GM21529 (cell line): ENCODE results near the gene LXN.

Experiments
- ATAC-seq: cut with Tn5 transposase; IDR thresholded peaks from one replicate; pipeline ENCODE4 v1.9.1; 2021; ENCODE audit not compliant: unreplicated experiment

Gene LXN

DNA sequence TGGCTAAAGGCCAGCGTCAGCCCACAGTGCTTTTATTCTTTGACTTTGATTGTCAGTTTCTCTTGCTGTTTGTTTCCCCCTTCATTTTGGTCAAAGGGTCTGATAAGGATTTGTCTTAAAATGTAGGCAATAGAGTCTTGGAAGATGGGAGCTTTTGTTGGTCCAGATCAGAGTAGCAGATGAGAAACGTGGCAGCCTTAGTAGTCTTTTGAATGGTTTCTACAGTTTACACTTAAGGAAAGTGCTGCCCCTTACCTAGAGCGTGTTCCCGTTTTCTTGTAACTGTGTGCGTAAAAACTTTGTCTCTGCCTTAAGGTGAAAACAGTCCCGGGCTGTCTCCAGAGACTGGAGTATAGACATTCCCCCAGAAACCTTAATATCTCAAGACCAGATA is 630 bp downstream of the LXN start:
- no peak for ATAC-seq

DNA sequence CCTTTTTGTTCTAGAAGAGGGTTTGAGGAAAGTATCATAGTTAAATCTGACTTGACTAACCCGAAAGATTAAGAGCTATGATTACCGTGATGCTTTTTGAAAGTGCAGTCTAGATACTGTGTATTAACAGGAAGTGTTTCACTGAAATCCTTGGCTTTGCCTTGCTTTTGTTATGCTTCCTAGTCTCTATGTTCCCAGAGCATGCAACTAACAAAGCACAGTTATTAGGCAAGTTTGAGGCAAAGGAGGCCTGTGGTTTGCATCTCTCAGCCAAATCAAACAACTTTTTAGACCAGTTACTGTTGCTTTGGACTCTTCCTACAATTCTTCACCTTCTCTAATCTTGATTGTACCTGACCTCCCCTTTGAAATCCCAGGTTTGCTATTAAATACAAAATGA is 3.9 kb downstream of the LXN start:
- no peak for ATAC-seq

DNA sequence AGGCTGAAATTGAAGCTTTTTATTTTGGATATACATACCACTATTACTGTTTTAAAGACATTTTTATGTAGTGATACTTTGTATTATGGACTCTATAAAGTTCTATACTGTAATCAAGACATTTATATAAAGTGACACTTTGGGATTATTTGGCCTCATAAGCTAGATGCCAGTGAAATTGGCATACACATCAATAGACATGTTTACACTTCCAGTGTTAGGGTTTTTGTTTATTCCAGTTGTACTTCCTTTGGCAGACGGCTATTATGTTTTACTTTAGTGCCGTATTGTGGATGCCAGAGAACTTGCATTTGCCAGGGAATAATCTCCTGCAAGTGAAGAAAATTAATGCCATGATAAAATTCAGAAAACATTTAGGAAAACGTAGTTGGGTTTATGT is 6.0 kb downstream of the LXN start:
- ATAC-seq = no peak

DNA sequence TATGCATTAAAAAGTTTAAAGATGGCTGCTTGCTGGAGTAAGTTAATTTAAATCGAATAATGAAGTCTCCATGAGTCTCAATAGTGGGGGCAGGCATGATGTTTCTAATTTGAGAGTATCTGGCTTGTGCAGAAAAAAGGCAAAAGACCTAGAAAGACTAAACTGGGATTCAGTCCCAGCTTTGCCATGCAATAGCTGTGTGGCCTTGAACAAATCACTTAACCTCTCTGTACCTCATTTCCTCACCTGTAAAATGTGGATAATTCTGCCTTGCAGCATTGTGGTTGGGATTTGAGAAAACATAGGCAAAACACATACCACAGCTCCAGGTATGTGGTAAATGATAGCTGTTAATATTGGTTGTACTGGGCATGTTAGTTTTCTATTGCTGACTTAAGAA is 8.6 kb downstream of the LXN start:
- ATAC-seq = no peak

DNA sequence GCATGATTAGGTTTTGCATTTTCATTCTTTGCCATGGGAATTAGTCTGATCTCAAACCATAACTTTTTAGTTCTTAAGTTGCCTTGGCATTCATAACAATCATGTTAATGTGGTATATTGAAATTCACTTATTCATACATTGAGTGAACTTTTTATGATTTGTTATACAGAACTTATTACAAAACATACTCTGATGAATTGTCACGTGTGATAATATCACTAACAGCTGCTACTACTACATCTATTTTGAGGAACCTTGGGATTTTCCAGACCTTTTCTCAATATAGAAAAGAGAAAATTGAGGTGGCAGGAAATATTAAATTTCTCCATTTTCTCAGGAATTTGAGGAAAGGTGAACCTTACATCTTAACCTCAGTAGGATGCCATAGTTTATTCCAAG is 9.2 kb downstream of the LXN start:
- ATAC-seq = no peak

DNA sequence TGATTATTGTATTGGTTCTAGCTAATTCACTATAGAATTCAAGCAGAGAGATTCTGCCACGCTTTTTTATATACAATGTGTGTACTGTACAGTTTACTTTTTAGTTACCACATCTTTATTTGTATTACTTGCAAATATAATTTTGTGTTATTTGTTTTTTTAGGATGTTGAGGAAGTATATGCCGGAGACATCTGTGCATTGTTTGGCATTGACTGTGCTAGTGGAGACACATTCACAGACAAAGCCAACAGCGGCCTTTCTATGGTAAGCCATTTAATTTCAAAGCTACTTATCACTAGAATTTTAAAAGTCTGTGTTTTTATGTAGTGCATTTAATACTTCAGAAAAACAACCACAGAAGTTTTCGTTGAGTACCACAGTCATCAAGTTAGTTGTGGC is 11.7 kb downstream of the LXN start:
- ATAC-seq = no peak

DNA sequence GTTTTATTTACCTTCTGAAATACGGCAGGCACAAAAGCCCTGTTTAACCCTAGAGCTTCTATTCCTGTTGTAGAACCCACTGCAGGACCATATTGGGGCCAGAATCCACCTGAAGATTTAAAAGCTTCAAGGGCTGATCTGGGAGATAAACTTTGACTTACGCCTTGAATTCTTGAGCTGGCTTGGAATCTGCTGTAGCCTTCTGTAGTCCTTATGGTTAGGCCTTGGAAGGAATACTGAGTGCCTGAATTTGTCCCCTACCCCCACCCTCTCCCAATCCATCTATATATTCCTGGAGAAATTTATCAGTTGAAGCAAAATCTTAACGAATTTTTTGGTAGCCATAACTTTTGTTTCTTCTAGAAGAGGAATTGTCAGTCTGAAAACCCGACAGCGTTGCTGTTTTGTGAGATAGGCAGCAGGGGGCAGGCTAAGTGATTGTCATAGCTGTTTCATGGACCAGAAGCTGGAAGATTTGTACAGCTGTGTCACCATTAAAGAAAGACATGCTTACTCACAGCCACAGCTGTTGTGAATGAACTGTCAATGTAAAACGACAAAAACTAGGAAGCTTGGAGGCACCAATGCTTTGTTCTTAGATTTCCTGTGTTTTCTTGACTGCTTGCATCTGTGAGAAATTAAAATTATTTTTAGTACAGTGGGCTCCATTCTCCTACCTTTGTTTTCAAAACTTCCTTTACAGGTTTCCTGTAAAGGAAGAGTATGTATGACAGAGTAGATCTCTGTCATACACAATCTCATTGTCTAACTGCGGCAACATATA is 12.8 kb downstream of the LXN start:
- ATAC-seq = peak; percentile 91

DNA sequence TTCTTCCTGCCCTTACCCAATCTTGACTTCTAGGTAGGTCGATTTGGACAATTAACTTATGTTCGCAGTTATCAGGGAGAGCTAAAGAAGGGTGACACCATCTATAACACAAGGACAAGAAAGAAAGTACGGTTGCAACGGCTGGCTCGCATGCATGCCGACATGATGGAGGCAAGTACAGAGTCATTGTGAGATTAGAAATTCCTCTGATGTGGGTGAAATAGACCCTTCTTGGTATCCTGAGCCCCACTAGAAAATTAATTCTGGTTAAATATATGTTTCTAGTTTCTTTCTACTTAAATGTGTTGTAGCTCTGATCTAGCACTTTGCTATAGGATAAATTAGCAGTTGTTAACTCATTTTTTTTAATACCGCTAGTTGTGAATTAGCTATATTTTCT is 13.6 kb downstream of the LXN start:
- no peak for ATAC-seq

DNA sequence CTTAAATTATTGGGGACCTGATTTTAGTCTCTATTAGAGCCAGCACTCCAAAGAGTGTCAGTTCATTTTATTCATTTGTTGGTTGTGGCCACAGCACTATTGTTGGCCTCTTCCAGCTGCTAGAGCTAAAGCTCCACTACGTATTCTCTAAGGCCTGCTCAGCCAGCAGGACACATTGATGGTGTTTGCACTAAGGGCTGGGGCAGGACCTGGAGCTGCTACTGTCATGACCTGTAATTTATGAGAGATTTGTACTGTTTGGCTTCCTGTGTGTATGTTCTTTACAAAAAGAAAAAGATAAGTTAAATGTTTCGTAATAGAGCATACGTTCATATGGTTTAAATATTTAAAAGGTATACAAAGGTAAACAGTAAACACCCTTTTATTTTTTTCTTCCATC is 20.0 kb downstream of the LXN start:
- ATAC-seq = no peak

DNA sequence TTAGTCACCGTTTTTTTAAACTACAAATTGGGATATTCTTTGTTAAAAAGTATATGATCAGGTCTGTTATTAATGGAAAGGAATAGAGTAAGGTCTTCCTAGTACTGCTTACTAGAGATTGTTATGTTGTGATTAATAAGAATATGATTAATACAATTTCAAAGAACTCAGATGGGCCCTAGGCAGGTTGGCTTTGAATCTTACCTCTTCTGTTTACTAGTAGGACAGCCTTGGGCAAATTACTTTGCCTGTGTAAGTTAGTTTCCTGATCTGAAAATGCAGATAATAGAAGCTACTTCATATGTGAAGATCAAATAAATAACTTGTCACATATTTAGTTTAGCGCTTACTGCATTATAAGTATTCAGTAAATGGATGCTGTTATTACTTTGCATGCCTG is 21.3 kb downstream of the LXN start:
- no peak for ATAC-seq

DNA sequence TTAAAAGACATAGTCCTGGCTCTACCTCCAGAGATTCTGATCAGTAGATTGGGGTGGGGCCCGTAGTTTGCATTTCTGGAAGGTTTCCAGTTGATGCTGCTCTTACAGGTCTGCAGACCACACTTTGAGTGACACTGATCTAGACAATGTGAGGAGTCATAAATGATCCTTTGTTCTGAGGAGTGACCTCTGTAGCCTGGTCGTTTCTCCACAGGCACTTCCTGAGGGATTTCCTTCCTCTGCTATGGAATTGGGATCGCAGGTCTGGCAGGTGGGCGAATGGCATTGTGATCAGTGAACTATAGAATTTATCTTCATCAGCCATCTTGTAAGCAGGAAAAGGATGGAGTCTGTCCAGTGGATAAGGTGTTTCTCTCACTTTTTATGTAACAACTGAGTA is 22.7 kb downstream of the LXN start:
- no peak for ATAC-seq

DNA sequence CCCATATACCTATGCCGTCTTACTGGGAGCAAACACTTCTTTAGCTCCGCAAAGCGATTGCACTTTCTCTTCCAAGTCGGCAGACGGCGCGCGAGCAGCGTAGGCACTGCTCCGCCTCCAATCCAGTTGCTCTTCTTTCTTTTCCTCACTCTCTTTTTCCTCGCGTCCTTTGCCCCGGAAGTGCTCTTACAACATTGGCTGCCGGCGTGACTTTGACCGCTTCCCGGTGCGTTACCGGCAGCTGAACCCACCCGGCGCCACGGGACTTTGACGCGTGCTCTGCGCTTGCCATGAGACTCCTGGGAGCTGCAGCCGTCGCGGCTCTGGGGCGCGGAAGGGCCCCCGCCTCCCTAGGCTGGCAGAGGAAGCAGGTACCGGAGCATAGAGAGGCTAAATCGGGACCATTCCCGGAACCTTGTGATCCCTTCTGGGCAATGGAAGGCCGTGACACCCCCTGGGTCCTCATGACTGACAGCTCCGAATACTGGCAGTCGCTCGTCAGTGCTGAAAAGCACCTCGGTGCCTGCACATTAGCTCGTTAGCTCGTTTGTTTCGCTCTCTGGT is 28.0 kb downstream of the LXN start, which contains the start of gene GFM1:
Gene GFM1 (plus strand): TSS at position 183 of the 564 bp plus-strand sequence. CDS start 108 bp downstream, at position 291.
- peak; percentile 99 for ATAC-seq

DNA sequence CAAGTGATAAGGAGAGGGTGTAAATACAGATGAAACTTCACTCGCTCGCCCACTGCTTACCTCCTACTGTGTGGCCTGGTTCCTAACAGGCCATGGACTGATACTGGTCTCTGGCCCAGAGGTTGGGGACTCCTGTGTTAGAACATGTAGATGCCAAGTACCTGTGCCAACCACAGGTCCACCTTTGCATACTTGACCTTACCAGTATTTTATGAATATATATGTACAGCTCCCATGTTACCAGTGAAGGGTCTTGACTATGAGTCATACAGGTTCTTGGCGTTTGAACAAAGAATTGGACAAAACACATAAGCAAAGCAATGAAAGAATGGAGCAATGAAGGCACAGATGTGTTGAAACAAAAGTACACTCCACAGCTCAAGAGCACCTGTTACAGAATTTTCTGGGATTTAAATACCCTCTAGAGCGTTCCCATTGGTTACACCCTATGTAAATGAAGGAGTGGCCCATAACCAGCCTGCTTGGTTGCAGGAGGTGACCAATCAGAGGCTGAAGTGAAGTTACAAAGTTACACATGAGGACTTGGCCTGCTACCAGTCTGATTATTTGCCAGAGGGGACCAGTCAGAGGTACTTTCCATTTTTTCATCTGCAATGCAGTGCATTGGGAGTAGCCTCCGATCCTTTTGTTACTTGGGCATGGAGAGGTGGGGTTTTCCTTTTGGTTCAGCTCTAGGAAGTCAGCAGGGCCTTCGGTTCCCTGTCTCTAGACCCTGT is 29.8 kb downstream of the LXN start:
- no peak for ATAC-seq

DNA sequence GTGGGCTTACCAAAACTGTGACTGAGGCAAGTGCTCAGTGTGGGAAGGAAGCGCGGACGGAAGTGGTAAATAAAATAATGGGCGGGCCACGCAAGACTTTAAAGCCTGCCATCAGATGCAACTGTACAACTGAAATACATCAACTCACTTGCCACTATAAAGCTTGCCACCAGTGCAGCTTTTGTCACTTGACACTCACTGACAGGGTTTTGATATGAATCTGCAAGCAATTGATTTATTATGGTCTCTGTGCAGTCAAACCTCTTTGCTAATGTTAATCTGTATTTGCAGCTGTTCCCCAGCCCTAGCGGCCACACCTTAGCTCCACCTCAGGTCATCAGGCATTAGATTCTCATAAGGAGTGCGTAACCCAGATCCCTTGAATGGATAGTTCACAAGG is 30.4 kb downstream of the LXN start:
- ATAC-seq = no peak

DNA sequence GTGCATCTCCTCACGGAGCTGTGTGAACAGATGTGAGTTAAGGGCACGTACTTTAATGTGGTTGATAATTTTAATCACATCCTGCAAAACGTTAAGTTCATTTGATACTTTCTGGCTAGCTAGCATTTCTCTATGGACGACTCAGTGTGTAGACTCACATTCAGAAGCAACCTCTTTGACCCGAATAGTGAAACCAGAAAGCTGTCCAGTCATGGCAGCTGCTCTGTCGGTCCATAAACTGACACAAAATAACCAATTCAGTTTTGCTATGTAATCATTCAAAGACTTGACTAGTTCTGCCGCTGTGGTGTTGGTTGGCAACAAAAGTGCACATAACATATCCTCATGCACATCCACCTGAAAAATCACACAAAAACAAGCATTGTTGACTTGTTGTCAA is 31.8 kb downstream of the LXN start:
- no peak for ATAC-seq

DNA sequence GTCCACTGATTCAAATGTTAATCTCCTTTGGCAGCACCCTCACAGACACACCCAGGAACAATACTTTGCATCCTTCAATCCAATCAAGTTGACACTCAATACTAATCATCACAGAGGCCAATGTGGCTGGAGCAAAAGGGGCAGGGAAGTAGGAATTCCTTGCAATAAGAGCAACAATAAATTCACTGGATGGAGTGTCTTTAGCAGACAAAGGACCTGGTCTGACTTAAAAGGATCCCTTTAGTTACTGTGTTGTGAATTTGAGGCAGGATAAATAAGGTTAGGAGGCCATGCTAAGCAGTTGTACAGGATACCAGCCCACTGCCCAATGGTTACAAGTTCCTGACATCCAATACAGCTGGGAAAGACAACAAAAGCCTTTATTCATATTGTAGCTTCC is 40.5 kb downstream of the LXN start:
- no peak for ATAC-seq

DNA sequence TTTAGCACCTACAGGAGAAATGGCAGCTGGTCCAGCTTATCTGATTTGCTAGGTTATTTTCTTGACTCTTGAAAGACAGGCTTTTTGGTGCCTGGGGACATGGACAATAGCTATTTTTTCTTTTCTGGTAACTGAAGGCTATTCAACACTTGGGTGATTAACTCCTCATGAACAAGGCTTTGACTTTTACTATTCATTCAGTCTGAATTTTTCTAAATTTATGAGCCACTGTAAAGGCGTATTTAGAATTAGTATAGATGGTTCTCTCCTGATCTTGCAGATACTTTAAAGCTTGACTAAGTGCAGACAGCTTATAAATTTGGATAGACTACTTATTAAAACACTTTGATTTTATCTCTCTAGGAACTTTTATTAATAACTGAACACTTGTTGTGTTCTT is 46.6 kb downstream of the LXN start:
- no peak for ATAC-seq

DNA sequence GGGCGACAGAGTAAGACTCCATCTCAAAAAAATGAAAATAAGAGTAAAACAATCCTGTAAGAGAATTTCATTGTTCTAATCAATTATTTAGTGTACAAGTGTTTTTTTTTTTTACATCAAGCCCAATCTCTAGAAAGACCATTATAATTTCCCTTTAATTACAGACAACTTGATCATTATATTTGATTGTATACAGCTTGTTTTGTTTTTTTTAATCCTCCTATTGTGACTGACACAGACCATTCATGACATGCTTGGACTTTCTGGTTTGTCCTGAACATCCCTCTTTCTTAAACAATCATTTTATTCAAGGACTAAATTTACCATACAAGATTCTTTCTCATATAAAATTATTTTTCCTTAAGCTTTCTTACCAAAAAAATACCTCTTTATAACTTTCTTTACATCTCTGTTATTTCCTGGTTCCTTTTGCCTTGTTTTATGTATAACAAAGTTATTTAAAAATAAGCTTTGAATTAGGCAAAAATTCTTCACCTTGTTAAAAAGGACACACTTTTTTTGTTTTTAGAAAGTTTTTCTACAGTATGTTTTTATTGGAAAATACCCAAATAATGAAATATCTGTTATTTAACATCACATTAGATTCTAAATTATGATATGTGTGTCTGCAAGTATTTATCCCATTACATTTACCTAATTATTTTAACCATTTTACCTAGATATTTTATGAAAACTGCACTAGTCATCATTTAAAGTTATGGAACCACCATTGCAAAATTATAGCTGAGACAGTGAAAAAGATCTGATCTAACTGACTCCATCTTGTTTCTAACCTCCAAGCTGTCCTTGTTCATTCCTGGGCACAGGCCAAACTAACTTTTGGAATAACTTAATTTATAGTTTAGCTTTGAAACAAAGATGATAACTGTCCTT is 54.2 kb downstream of the LXN start:
- ATAC-seq = no peak
